Measurements from ENCODE around the gene THADA. TPM values are rescaled to one million over a fixed set of nuclear protein-coding genes. Genes with fewer than 3 reads are reported as not detected.

Gene THADA
- total RNA-seq, 4 donors from 2014 or later: 31.2 to 68.8 (median 54.9) TPM

- Histone ChIP-seq H3K27ac (no peak overlapping the region), H3K36me3 (no peaks in the 10 kb centered on the region), H3K27me3 (no peaks in the 10 kb centered on the region), H3K4me3 (no peak overlapping the region), H3K4me1 (peaks cover 3 to 8% of the 10 kb centered on the region in 2 donors), H3K9me3 (no peaks in the 10 kb centered on the region)
- intact Hi-C loops (cut with DNase I; ENCODE audit: low total_unique reads): no loop called here
- no peak for DNase-seq
- no peak for TF ChIP-seq POLR2A (IDR thresholded peaks at IDR 0.05)
- TF ChIP-seq, protein P1, sequence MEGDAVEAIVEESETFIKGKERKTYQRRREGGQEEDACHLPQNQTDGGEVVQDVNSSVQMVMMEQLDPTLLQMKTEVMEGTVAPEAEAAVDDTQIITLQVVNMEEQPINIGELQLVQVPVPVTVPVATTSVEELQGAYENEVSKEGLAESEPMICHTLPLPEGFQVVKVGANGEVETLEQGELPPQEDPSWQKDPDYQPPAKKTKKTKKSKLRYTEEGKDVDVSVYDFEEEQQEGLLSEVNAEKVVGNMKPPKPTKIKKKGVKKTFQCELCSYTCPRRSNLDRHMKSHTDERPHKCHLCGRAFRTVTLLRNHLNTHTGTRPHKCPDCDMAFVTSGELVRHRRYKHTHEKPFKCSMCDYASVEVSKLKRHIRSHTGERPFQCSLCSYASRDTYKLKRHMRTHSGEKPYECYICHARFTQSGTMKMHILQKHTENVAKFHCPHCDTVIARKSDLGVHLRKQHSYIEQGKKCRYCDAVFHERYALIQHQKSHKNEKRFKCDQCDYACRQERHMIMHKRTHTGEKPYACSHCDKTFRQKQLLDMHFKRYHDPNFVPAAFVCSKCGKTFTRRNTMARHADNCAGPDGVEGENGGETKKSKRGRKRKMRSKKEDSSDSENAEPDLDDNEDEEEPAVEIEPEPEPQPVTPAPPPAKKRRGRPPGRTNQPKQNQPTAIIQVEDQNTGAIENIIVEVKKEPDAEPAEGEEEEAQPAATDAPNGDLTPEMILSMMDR (IDR thresholded peaks at IDR 0.05): no peak
Measured at GRCh38 chr2:43280994-43281393, 314.8 kb downstream of the THADA start.

GRCh38 chr2:43279317-43279840, 316.5 kb downstream of the THADA start:
- no peaks in the 10 kb centered on the region for H3K9me3 ChIP-seq
- DNase-seq: no peak
- no peaks in the 10 kb centered on the region for H3K27me3 ChIP-seq
- no peak overlapping the region for H3K27ac ChIP-seq
- peaks cover 7 to 8% of the 10 kb centered on the region in 2 donors for H3K4me1 ChIP-seq
- intact Hi-C loops (cut with DNase I; ENCODE audit: low total_unique reads): no loop called here
- no peak for TF ChIP-seq POLR2A (IDR thresholded peaks at IDR 0.05)
- TF ChIP-seq, protein P1 (IDR thresholded peaks at IDR 0.05): no peak
- H3K36me3 ChIP-seq: no peaks in the 10 kb centered on the region
- no peak overlapping the region for H3K4me3 ChIP-seq

DNA sequence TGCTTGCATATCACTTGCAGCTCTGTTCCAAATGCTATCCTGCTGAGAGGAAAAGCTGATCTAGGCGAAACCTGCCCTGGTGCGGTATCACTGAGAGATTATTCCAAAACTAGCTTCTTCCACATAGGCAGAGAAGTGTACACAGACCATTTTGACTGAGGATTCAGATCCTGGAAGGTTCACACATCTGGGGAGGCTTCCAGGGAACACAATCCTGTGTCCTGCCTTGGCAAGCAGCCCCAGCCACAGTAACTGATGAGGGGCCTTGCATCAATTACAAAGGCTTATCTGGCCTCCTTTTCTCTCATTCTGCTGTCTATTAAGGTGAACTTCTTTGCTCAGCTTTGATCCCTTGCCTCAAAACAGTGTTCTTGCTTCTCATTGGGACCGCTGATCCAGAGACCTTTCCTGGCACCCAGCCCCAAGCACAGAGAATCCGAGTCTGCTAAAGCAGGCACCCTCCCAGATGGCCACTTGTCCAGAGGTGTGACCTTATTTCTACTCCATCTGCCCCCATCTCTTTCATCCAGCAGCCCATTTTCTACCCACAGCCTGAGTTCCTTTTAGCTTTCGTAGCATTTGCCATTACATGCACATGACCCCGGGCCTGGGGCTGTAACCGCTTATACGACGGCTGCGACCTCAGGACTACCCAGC, 317.1 kb downstream of the THADA start:
- Histone ChIP-seq H3K4me1 (peaks cover 7 to 8% of the 10 kb centered on the region in 2 donors), H3K36me3 (no peaks in the 10 kb centered on the region), H3K9me3 (no peaks in the 10 kb centered on the region), H3K27me3 (no peaks in the 10 kb centered on the region), H3K27ac (no peak overlapping the region), H3K4me3 (no peak overlapping the region)
- intact Hi-C loops (cut with DNase I; ENCODE audit: low total_unique reads): no loop called here
- DNase-seq: no peak
- no peak for TF ChIP-seq POLR2A (IDR thresholded peaks at IDR 0.05)
- TF ChIP-seq, protein P1 (IDR thresholded peaks at IDR 0.05): no peak

- peak overlapping the region; percentile 81 to 85 for H3K27ac ChIP-seq
- H3K9me3 ChIP-seq: no peaks in the 10 kb centered on the region
- no peaks in the 10 kb centered on the region for H3K36me3 ChIP-seq
- intact Hi-C loops (cut with DNase I; ENCODE audit: low total_unique reads): no loop called here
- no peak for TF ChIP-seq POLR2A (IDR thresholded peaks at IDR 0.05)
- TF ChIP-seq, protein P1 (IDR thresholded peaks at IDR 0.05): no peak
- peaks cover 7 to 8% of the 10 kb centered on the region in 2 donors for H3K4me1 ChIP-seq
- DNase-seq: peak in 1 of 2 donors; percentile 50
- H3K4me3 ChIP-seq: no peak overlapping the region
- H3K27me3 ChIP-seq: no peaks in the 10 kb centered on the region
Measured at GRCh38 chr2:43276962-43277391, 318.9 kb downstream of the THADA start.

DNA sequence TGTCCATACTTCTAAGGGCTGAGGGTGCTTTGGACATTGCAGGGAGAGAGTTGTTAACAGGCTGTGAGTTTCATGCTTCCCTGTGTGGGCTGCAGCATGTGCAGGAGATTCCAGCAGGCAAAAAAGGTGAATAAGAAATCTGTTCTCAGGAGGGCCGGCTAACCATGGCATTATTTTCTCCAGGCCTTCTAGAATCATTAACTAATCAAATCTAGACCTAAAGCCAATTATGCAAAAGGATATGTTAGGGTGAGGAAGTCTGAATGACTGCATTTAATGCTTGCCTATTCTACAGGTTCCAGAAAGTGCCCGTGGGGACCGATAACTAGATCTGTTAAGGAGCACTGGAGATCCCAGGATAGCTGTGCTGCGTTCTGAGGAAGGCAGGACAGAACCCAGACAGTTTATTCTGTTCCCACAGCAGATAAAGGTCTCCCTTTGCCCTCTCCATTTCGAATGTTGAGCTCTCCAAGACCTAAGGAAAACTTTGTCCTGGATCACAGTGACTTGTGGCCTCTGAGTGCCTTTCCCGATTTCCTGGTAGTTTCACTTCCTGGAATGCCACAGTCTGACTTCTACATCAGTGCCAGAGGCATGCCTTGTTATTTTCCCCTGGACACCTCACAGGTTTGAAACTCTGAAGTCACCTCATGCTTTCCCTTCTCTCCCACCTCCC, 319.4 kb downstream of the THADA start:
- peak overlapping the region; percentile 81 to 85 for H3K27ac ChIP-seq
- no peaks in the 10 kb centered on the region for H3K9me3 ChIP-seq
- no peak overlapping the region for H3K4me3 ChIP-seq
- no peak for DNase-seq
- no peaks in the 10 kb centered on the region for H3K36me3 ChIP-seq
- peaks cover 7 to 8% of the 10 kb centered on the region in 2 donors for H3K4me1 ChIP-seq
- no peaks in the 10 kb centered on the region for H3K27me3 ChIP-seq
- no peak for TF ChIP-seq POLR2A (IDR thresholded peaks at IDR 0.05)
- TF ChIP-seq, protein P1 (IDR thresholded peaks at IDR 0.05): no peak
- intact Hi-C loops (cut with DNase I; ENCODE audit: low total_unique reads): no loop called here
